Thyroid gland (tissue), 4 donors: ENCODE measurements around the gene PEX7.

ENCODE experiments used
- CTCF ChIP-seq, 6 experiments: fragments of 200-600 bp in 3 of 6; fragments of 450-650 bp in 3 of 6; sonication (generic) in 3 of 6; IDR thresholded peaks; one replicate each; pipeline ENCODE4 v1.5.1; 2016 to 2019; ENCODE audit warnings: antibody characterized with exemption in 6 of 6, mild to moderate bottlenecking in 2 of 6, inconsistent platforms in 1 of 6, moderate library complexity in 1 of 6
- POLR2A ChIP-seq, 2 donors: fragments of 450-650 bp; IDR thresholded peaks; one replicate each; pipeline ENCODE4 v1.6.1; 2017; ENCODE audit warnings: antibody characterized with exemption in 2 of 2, mild to moderate bottlenecking in 2 of 2, moderate library complexity in 1 of 2

- TF ChIP-seq POLR2A (IDR thresholded peaks at IDR 0.05), result no peak
- no peak for TF ChIP-seq CTCF (IDR thresholded peaks at IDR 0.05)
Observed at GRCh38 chr6:136820561-136820960, 1.8 kb upstream of the PEX7 start.
